GM12878 (cell line): ENCODE results near the gene SENP1. TPM values are rescaled to one million over a fixed set of nuclear protein-coding genes. Genes with fewer than 3 reads are reported as not detected.

Source experiments
- ATAC-seq: fragments of 200-7000 bp; cut with Tn5 transposase; 3 replicates; pipeline ENCODE4 v1.9.1; 2020; ENCODE audit warnings: mild to moderate bottlenecking, moderate library complexity
- BruUV-seq: library from RNA; stranded (reverse); fragments of 400-500 nt; replicated peaks from 2 replicates; lab custom pipeline; 2021; lab: Mats Ljungman, UMichigan
- CTCF ChIA-PET: fragments of 300-600 bp; sonication (Branson Sonifier 250); formaldehyde crosslinking; extraction: SDS; loops from one replicate; lab custom pipeline; 2021; ENCODE audit warnings: inconsistent platforms; lab: Yijun Ruan, JAX
- POLR2A ChIA-PET: fragments of 350-600 bp; formaldehyde crosslinking; extraction: SDS; loops from one replicate; lab custom pipeline; 2021; ENCODE audit warnings: inconsistent platforms; lab: Charles Lee
- RAD21 ChIA-PET: fragments of 300-600 bp; sonication (Branson Sonifier 250); formaldehyde crosslinking; loops from one replicate; lab custom pipeline; 2023; ENCODE audit warnings: antibody characterized with exemption; ENCODE audit not compliant: unreplicated experiment; lab: Charles Lee
- SMC1A ChIA-PET: fragments of 300-600 bp; sonication (Branson Sonifier 250); formaldehyde crosslinking; loops from one replicate; lab custom pipeline; 2023; ENCODE audit not compliant: unreplicated experiment, uncharacterized antibody; lab: Charles Lee
- DNase-seq: peaks from one replicate; pipeline ENCODE4 v3.0.0-alpha.2; 2011; ENCODE audit warnings: low read depth, low spot score
- FAIRE-seq: peaks from 3 replicates; lab custom pipeline; 2011; peaks lifted over from hg19 to GRCh38; lab: Jason Lieb, UNC
- H2AFZ ChIP-seq: 2 replicates; pipeline ENCODE4 v1.6.0; 2011; ENCODE audit warnings: low read depth, low read length, control low read depth; ENCODE audit not compliant: control insufficient read depth
- H3K27ac ChIP-seq: 2 replicates; pipeline ENCODE4 v1.5.1; 2011; ENCODE audit warnings: control low read depth; ENCODE audit not compliant: control insufficient read depth, insufficient read depth
- H3K27me3 ChIP-seq, 2 experiments: replicated peaks in 1 of 2; 2 replicates each; pipeline versions ENCODE4 v1.6.0 to v1.6.1; 2011; ENCODE audit warnings: low read length in 1 of 2; ENCODE audit not compliant: control insufficient read depth in 2 of 2, insufficient read depth in 2 of 2
- H3K36me3 ChIP-seq, 2 experiments: 2 replicates each; pipeline ENCODE4 v1.5.1; 2011; ENCODE audit warnings: low read length in 1 of 2; ENCODE audit not compliant: control insufficient read depth in 2 of 2, insufficient read depth in 2 of 2
- H3K4me1 ChIP-seq: 2 replicates; pipeline ENCODE4 v1.6.1; 2011; ENCODE audit warnings: mild to moderate bottlenecking, low read length, moderate library complexity, mixed read lengths; ENCODE audit not compliant: control insufficient read depth, insufficient read depth
- H3K4me2 ChIP-seq: 2 replicates; pipeline ENCODE4 v1.6.0; 2011; ENCODE audit warnings: control low read depth; ENCODE audit not compliant: control insufficient read depth, insufficient read depth
- H3K4me3 ChIP-seq: fragments of 200-600 bp; sonication (generic); 2 replicates; pipeline ENCODE4 v1.5.1; 2016
- H3K79me2 ChIP-seq: 2 replicates; pipeline ENCODE4 v1.6.0; 2011; ENCODE audit warnings: low read length; ENCODE audit not compliant: control insufficient read depth, insufficient read depth
- H3K9ac ChIP-seq: 2 replicates; pipeline ENCODE4 v1.8.0; 2011; ENCODE audit warnings: low read length, control low read depth, mixed read lengths; ENCODE audit not compliant: control insufficient read depth, insufficient read depth
- H3K9me3 ChIP-seq: replicated peaks from 3 replicates; pipeline ENCODE4 v1.5.1; 2011; ENCODE audit warnings: mild to moderate bottlenecking, low read length; ENCODE audit not compliant: control insufficient read depth, insufficient read depth
- H4K20me1 ChIP-seq: 2 replicates; pipeline ENCODE4 v1.6.0; 2011; ENCODE audit not compliant: control insufficient read depth, insufficient read depth
- CBX5 ChIP-seq: sonication (generic); IDR thresholded peaks from 2 replicates; pipeline ENCODE4 v1.6.1; 2016; ENCODE audit warnings: low read depth, moderate library complexity, mild to moderate bottlenecking, inconsistent platforms
- EZH2 ChIP-seq: IDR thresholded peaks from 2 replicates; pipeline ENCODE4 v1.6.1; 2012; ENCODE audit warnings: low read depth, mild to moderate bottlenecking, control low read depth, inconsistent platforms, low read length, borderline replicate concordance; ENCODE audit not compliant: control insufficient read depth
- JUNB ChIP-seq: IDR thresholded peaks from 2 replicates; pipeline ENCODE4 v1.6.1; 2016; ENCODE audit warnings: antibody characterized with exemption, mild to moderate bottlenecking
- JUND ChIP-seq: IDR thresholded peaks from 2 replicates; pipeline ENCODE4 v1.6.1; 2012; ENCODE audit warnings: low read depth, mild to moderate bottlenecking, low read length, improper control_type of control experiment, moderate library complexity
- MTA3 ChIP-seq: IDR thresholded peaks from 2 replicates; pipeline ENCODE4 v1.6.1; 2012; ENCODE audit warnings: low read length, inconsistent platforms, borderline replicate concordance
- NRF1 ChIP-seq: conservative IDR thresholded peaks from 2 replicates; pipeline ENCODE4 v1.6.1; 2011; ENCODE audit warnings: mild to moderate bottlenecking, low read depth, low read length, improper control_type of control experiment
- PAX5 ChIP-seq: IDR thresholded peaks from 2 replicates; pipeline ENCODE4 v1.6.1; 2011; ENCODE audit warnings: low read depth, low read length, borderline replicate concordance
- RUNX3 ChIP-seq: IDR thresholded peaks from 2 replicates; pipeline ENCODE4 v1.6.1; 2012; ENCODE audit warnings: low read length, inconsistent platforms
- SRF ChIP-seq, 2 experiments: IDR thresholded peaks; 2 replicates each; pipeline ENCODE4 v1.6.1; 2011; ENCODE audit warnings: low read depth in 2 of 2, low read length in 2 of 2, mild to moderate bottlenecking in 1 of 2, moderate library complexity in 1 of 2
- SUPT20H ChIP-seq: IDR thresholded peaks from 2 replicates; pipeline ENCODE4 v1.6.1; 2011; ENCODE audit warnings: low read depth, mild to moderate bottlenecking, low read length, moderate library complexity, borderline replicate concordance; ENCODE audit not compliant: control insufficient read depth
- WRNIP1 ChIP-seq: IDR thresholded peaks from 2 replicates; pipeline ENCODE4 v1.6.1; 2011; ENCODE audit warnings: low read depth, low read length, improper control_type of control experiment, borderline replicate concordance
- YBX1 ChIP-seq: fragments of 450-650 bp; IDR thresholded peaks from 2 replicates; pipeline ENCODE4 v1.6.1; 2016; ENCODE audit warnings: antibody characterized with exemption
- ZBED1 ChIP-seq: IDR thresholded peaks from 2 replicates; pipeline ENCODE4 v1.6.1; 2016; ENCODE audit warnings: borderline replicate concordance
- WGBS: methylation state at CpG from one replicate; pipeline ENCODE4 v1.1.6; 2016; ENCODE audit warnings: low lambda C conversion rate; ENCODE audit not compliant: insufficient replicate concordance, insufficient coverage; ENCODE audit errors: missing lambda C conversion rate; 5-methylcytosine and 5-hydroxymethylcytosine counted together
- in situ Hi-C: fragments of 300-500 bp; cut with MboI; formaldehyde crosslinking; loops from 9 replicates; pipeline ENCODE4 v1.14.3; 2018; ENCODE audit warnings: mixed read lengths
- intact Hi-C: fragments of 100-400 bp; cut with micrococcal nuclease; formaldehyde crosslinking; loops from one replicate; pipeline ENCODE4 v1.14.2; 2022; ENCODE audit not compliant: unreplicated experiment
- polyA plus RNA-seq, 11 experiments: library from polyadenylated mRNA; depleted of rRNA in 4 of 11; unstranded in 6 of 11; stranded (reverse) in 5 of 11; fragments of >200 nt; fragmentation: Nextera tagmentation in 4 of 11; fragmentation: Illumina TruSeq in 1 of 11; extraction: Ambion mirVana in 4 of 11; extraction: Trizol in 1 of 11; gene quantifications; 1 replicate in 1 of 11; 2 replicates in 10 of 11; pipeline versions ENCODE4 v1.2.1 to v1.2.3, GENCODE V29; 2011 to 2016; ENCODE audit warnings: inconsistent platforms in 2 of 11, missing spikeins in 2 of 11, low read depth in 1 of 11
- total RNA-seq, 4 experiments: library from RNA; depleted of rRNA in 3 of 4; stranded (reverse); fragments of >200 nt in 3 of 4; fragmentation: Illumina TruSeq in 1 of 4; extraction: Trizol in 1 of 4; gene quantifications; 2 replicates each; pipeline versions ENCODE4 v1.2.1 to v1.2.3, GENCODE V29; 2013 to 2021
- TF ChIP-seq, protein P1 (sequence below): fragments of 450-650 bp; IDR thresholded peaks from 2 replicates; pipeline ENCODE4 v1.6.1; 2018; ENCODE audit warnings: mild to moderate bottlenecking, low read depth, moderate library complexity; ENCODE audit not compliant: partially characterized antibody

Gene SENP1
- total and polyA plus RNA-seq, 10 of the 15 experiments (the other 5 are each of a cell fraction or from before 2014, with no cell fraction given): 8.1 to 52.4 (median 26.1) TPM

DNA sequence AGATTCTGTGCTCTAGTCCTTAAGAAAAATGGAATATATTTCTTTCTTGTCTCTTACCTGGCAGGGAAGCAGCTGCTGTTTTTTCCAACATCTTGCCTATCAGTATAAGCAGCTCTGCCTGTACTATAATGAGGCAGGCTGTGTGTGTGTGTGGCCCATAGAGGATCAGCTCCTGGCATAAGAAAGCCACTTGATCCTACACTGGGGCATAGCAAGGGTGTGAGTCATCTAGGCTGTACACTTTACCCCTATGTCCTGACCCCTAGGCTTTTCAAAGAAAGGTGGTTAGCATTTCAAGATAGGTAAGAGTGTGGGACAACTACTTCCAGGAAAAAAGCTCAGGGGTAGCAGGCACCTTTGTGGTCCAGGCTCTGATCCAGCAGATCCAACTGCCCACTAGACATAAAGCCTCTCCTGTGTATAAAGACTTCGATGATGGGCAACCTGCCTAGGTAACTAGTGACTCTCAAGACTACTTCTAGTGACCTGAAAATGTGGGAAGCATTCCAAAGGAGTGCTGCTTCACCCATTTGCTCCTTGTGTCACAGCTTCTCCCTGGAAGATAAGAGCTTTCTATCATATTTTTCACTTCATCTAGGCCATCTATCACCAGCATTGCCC is 4.9 kb upstream of the SENP1 start:
- no TSS peak for BruUV-seq
- Histone ChIP-seq H3K27me3 (no peaks in the 10 kb centered on the region), H3K4me3 (no peak overlapping the region), H3K9ac (no peak overlapping the region), H3K36me3 (no peaks in the 10 kb centered on the region), H2AFZ (no peak overlapping the region), H3K9me3 (no peaks in the 10 kb centered on the region), H4K20me1 (no peaks in the 10 kb centered on the region), H3K79me2 (peaks cover 14% of the 10 kb centered on the region), H3K4me2 (no peak overlapping the region)
- 89% methylated on average over 1 of the region's 1 CpG for WGBS
- in situ Hi-C loops: no loop called here
- FAIRE-seq: no peak
- intact Hi-C loops: no loop called here
- ATAC-seq: no peak
- CTCF ChIA-PET: no interaction called here
- TF ChIP-seq WRNIP1 (no peak), JUND (no peak), MTA3 (no peak)
- TF ChIP-seq, all 136 proteins: peak for 0
- ChIA-PET SMC1A (interaction anchor here (0.5 kb wide), 1 partner anchor 272 kb away, joined by 3 read pairs; no protein-coding TSS in a partner anchor), RAD21 (no interaction called here), POLR2A (interaction anchor here (1.3 kb wide), 1 partner anchor 8 kb away, joined by 5 read pairs; no protein-coding TSS in a partner anchor)
- H3K27ac ChIP-seq: no peak overlapping the region
- no peak for DNase-seq
- peaks cover 23% of the 10 kb centered on the region for H3K4me1 ChIP-seq

DNA sequence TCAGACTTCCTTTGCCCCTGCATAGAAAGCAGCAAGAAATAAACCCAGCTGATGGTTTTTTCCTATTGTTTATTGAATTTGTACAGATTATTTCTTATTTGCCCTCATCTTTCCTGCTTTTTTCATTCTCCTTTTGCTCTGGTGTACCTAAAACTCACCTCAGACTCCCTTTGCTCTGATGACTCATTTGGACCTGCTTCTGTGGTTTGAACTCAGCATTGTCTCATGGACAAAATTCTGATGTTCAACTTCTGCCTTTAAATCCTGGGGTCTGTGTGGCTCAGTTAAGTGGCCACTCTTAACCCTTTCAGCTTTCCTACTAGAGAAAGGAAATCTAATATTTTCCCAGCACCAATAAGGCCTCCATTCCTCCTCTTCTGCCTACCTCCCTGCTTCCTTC is 3.5 kb upstream of the SENP1 start:
- POLR2A ChIA-PET: interaction anchor here (0.6 kb wide), 1 partner anchor 17 kb away, joined by 7 read pairs; no protein-coding TSS in a partner anchor

More for the DNA sequence above, 3.5 kb upstream of the SENP1 start:
- no peak overlapping the region for H3K27ac ChIP-seq
- no peak for ATAC-seq
- no peak for FAIRE-seq
- no peaks in the 10 kb centered on the region for H3K9me3 ChIP-seq
- TF ChIP-seq ZBED1: no peak
- no peak for TF ChIP-seq SRF (IDR thresholded peaks at IDR 0.05; ENCODE audit: low read depth in 2 of 2, low read length in 2 of 2)
- no peak for TF ChIP-seq YBX1
- peak; percentile 84 for TF ChIP-seq RUNX3
- no peak for TF ChIP-seq EZH2
- TF ChIP-seq NRF1: no peak
- TF ChIP-seq, protein P1, sequence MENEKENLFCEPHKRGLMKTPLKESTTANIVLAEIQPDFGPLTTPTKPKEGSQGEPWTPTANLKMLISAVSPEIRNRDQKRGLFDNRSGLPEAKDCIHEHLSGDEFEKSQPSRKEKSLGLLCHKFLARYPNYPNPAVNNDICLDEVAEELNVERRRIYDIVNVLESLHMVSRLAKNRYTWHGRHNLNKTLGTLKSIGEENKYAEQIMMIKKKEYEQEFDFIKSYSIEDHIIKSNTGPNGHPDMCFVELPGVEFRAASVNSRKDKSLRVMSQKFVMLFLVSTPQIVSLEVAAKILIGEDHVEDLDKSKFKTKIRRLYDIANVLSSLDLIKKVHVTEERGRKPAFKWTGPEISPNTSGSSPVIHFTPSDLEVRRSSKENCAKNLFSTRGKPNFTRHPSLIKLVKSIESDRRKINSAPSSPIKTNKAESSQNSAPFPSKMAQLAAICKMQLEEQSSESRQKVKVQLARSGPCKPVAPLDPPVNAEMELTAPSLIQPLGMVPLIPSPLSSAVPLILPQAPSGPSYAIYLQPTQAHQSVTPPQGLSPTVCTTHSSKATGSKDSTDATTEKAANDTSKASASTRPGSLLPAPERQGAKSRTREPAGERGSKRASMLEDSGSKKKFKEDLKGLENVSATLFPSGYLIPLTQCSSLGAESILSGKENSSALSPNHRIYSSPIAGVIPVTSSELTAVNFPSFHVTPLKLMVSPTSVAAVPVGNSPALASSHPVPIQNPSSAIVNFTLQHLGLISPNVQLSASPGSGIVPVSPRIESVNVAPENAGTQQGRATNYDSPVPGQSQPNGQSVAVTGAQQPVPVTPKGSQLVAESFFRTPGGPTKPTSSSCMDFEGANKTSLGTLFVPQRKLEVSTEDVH: no peak
- no peak for TF ChIP-seq CBX5
- no peak for TF ChIP-seq PAX5
- peak; percentile 20; the same call in 1 of the 2 replicates for TF ChIP-seq JUNB
- no peak for TF ChIP-seq SUPT20H
- no peak overlapping the region for H3K4me3 ChIP-seq
- no peak overlapping the region for H3K4me2 ChIP-seq
- no peaks in the 10 kb centered on the region for H4K20me1 ChIP-seq
- intact Hi-C loops (no loop called here), in situ Hi-C loops (no loop called here)
- H3K79me2 ChIP-seq: peaks cover 27% of the 10 kb centered on the region
- ChIA-PET SMC1A (interaction anchor here (1.1 to 1.7 kb wide), 4 partner anchors 10 to 66 kb away, joined by 3 to 8 read pairs (median 4); partner anchors contain the start of genes ASB8 and PFKM), RAD21 (no interaction called here), CTCF (interaction anchor here (1.6 to 3.0 kb wide), 2 partner anchors 11 to 48 kb away, joined by 11 to 19 read pairs; partner anchors contain the start of genes ASB8 and PFKM)
- no peak for DNase-seq
- no peak overlapping the region for H3K9ac ChIP-seq
- BruUV-seq: no TSS peak
- H3K36me3 ChIP-seq: no peaks in the 10 kb centered on the region
- no peak overlapping the region for H2AFZ ChIP-seq
- peaks cover 23% of the 10 kb centered on the region for H3K4me1 ChIP-seq
- no peaks in the 10 kb centered on the region for H3K27me3 ChIP-seq
